DMS114 treated with DMSO at 0.1 percent for 48 hours (cell line): Measurements from ENCODE around the gene PRSS56.

Experiments used
- DNase-seq: peaks from one replicate; lab custom pipeline; 2025; ENCODE audit not compliant: unreplicated experiment; lab: John Stamatoyannopoulos, UW

Gene PRSS56

GRCh38 chr2:232519581-232520438 lies at the start of gene PRSS56:
TSS of gene PRSS56 (plus strand) at chr2:232520388. CDS start at chr2:232520599, 211 bp downstream.
- no peak for DNase-seq

- DNase-seq: no peak
Measured at GRCh38 chr2:232473467-232473890, 46.7 kb upstream of the PRSS56 start.

- no peak for DNase-seq
Measured at GRCh38 chr2:232476045-232476444, 44.1 kb upstream of the PRSS56 start.

GRCh38 chr2:232476791-232477190 lies 43.4 kb upstream of the PRSS56 start:
- DNase-seq: no peak

- no peak for DNase-seq
Measured at GRCh38 chr2:232477751-232478510, 42.3 kb upstream of the PRSS56 start.

GRCh38 chr2:232478571-232479340 lies 41.4 kb upstream of the PRSS56 start:
- no peak for DNase-seq

- DNase-seq: no peak
Measured at GRCh38 chr2:232479341-232480200, 40.6 kb upstream of the PRSS56 start.

- no peak for DNase-seq
Measured at GRCh38 chr2:232480201-232481190, 39.7 kb upstream of the PRSS56 start.

- DNase-seq: no peak
Measured at GRCh38 chr2:232481322-232482140, 38.7 kb upstream of the PRSS56 start.

GRCh38 chr2:232482301-232483238 lies 37.6 kb upstream of the PRSS56 start:
- DNase-seq: no peak

- no peak for DNase-seq
Measured at GRCh38 chr2:232483311-232483922, 36.8 kb upstream of the PRSS56 start.

- DNase-seq: no peak
Measured at GRCh38 chr2:232483923-232484627, 36.1 kb upstream of the PRSS56 start.

- DNase-seq: no peak
Measured at GRCh38 chr2:232484628-232485347, 35.4 kb upstream of the PRSS56 start.

- DNase-seq: no peak
Measured at GRCh38 chr2:232485348-232485756, 34.8 kb upstream of the PRSS56 start.

GRCh38 chr2:232485757-232486557 lies 34.2 kb upstream of the PRSS56 start:
- DNase-seq: no peak
